Mammary epithelial cell (primary cell): ENCODE measurements around the gene TBC1D14.

Experiments used
- EZH2 ChIP-seq: IDR thresholded peaks from 2 replicates; pipeline ENCODE4 v1.6.1; 2012; ENCODE audit warnings: low read length, inconsistent platforms, borderline replicate concordance
- TF ChIP-seq, protein P1 (sequence below), 2 donors: IDR thresholded peaks in 1 of 2; conservative IDR thresholded peaks in 1 of 2; 2 replicates each; pipeline ENCODE4 v1.5.1; 2011 to 2012; ENCODE audit warnings: inconsistent platforms in 2 of 2, low read length in 2 of 2, mild to moderate bottlenecking in 2 of 2, control low read depth in 1 of 2, low read depth in 1 of 2; ENCODE audit not compliant: insufficient read depth in 1 of 2; ENCODE audit errors: extremely low read depth in 1 of 2

DNA sequence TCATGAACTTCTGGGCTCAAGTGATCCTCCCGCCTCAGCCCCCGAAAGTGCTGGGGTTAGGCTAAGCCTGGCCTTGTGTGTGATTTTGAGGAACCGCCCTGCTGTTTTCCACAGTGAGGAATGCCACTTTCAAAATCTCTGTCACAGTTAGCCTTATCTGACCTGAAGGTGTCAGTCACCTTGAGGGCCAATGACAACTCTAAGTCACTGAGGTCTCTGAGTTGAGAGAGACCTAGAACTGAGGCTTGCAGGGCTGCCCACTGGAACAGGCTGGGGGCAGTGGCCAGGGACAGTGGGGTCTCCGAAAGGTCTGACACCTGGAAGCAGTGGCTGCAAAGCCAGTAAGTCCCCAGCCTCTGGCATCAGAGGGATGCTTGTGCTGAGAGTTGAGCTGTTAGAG lies 139.7 kb downstream of the TBC1D14 start:
- TF ChIP-seq, protein P1, sequence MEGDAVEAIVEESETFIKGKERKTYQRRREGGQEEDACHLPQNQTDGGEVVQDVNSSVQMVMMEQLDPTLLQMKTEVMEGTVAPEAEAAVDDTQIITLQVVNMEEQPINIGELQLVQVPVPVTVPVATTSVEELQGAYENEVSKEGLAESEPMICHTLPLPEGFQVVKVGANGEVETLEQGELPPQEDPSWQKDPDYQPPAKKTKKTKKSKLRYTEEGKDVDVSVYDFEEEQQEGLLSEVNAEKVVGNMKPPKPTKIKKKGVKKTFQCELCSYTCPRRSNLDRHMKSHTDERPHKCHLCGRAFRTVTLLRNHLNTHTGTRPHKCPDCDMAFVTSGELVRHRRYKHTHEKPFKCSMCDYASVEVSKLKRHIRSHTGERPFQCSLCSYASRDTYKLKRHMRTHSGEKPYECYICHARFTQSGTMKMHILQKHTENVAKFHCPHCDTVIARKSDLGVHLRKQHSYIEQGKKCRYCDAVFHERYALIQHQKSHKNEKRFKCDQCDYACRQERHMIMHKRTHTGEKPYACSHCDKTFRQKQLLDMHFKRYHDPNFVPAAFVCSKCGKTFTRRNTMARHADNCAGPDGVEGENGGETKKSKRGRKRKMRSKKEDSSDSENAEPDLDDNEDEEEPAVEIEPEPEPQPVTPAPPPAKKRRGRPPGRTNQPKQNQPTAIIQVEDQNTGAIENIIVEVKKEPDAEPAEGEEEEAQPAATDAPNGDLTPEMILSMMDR (conservative IDR thresholded peaks at IDR 0.05 in 1 of 2, IDR thresholded peaks at IDR 0.05 in 1 of 2; ENCODE audit: extremely low read depth in 1 of 2, insufficient read depth in 1 of 2, low read depth in 1 of 2, low read length in 2 of 2), result no peak
- TF ChIP-seq EZH2, result no peak
